Fibroblast of pulmonary artery (primary cell): ENCODE results near the gene MPND.

Source experiments
- DNase-seq: peaks from one replicate; pipeline ENCODE4 v3.0.0-alpha.2; 2010; ENCODE audit warnings: low read depth
- H3K4me3 ChIP-seq: replicated peaks from 2 replicates; pipeline ENCODE4 v1.5.1; 2011; ENCODE audit warnings: low read depth, mild to moderate bottlenecking, control low read depth, low read length, moderate library complexity
- TF ChIP-seq, protein P1 (sequence below): IDR thresholded peaks from 2 replicates; pipeline ENCODE4 v1.5.1; 2011; ENCODE audit warnings: mild to moderate bottlenecking, control low read depth, low read length, inconsistent platforms; ENCODE audit errors: missing control alignments

MPND gene

DNA sequence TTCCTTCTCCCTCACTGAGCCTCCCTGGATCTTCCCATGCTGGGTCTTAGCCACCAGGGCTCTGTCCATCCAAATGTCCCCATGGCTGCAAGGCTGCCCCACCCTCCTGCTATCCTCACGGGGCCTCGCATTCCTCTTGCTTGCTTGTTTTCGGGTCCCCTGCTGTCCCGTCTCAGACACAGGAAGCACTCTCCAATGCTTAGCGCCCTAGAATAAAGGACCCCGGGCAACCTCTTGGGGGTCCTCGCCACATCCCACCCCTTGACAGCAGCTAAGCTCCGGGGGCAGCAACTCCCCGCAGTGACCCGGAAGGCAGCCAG, 33.3 kb downstream of the MPND start:
- no peak for DNase-seq
- no peak overlapping the region for H3K4me3 ChIP-seq
- TF ChIP-seq, protein P1, sequence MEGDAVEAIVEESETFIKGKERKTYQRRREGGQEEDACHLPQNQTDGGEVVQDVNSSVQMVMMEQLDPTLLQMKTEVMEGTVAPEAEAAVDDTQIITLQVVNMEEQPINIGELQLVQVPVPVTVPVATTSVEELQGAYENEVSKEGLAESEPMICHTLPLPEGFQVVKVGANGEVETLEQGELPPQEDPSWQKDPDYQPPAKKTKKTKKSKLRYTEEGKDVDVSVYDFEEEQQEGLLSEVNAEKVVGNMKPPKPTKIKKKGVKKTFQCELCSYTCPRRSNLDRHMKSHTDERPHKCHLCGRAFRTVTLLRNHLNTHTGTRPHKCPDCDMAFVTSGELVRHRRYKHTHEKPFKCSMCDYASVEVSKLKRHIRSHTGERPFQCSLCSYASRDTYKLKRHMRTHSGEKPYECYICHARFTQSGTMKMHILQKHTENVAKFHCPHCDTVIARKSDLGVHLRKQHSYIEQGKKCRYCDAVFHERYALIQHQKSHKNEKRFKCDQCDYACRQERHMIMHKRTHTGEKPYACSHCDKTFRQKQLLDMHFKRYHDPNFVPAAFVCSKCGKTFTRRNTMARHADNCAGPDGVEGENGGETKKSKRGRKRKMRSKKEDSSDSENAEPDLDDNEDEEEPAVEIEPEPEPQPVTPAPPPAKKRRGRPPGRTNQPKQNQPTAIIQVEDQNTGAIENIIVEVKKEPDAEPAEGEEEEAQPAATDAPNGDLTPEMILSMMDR: no peak

DNA sequence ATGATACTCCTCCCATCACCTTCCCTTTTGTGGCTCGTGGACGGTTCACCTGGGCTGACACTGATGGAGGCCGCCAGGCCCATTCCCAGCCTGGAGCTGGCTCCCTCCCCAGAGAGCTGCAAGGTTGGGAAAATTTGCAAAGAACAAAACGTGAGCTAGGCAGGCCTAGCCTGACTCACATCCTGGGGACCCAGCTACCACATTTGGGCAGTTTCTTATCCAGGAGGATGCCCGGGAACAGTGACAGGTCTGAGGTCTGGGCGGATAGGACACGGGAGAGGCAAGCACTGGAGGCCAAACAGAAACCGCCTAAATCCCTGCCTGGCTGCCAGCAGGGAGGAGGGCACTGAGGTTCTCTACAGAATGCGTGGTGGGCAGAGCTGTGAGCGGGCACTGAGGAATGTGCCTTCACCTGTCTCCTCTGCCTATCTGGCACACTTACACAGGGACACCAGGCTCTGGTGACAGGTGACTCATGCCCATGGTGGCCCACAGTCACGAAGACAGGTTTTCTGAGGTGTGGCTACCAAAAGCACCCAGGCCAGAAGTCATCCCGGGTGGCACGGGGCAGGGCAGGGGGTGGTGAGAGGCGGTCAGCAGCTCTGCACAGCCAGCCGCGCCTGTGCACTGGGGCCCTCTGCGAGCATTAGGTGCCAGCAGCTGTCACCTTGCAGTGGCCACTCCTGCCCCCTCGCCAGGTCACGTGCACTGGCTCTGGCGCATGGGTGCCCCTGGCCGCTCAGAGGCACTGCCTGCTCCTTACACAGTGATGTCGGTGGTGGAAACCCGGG, 33.8 kb downstream of the MPND start:
- TF ChIP-seq, protein P1: no peak
- no peak for DNase-seq

GRCh38 chr19:4378886-4379285, 35.5 kb downstream of the MPND start:
- no peak for DNase-seq
- TF ChIP-seq, protein P1: no peak

More for the DNA sequence above, 33.8 kb downstream of the MPND start:
- no peak overlapping the region for H3K4me3 ChIP-seq

DNA sequence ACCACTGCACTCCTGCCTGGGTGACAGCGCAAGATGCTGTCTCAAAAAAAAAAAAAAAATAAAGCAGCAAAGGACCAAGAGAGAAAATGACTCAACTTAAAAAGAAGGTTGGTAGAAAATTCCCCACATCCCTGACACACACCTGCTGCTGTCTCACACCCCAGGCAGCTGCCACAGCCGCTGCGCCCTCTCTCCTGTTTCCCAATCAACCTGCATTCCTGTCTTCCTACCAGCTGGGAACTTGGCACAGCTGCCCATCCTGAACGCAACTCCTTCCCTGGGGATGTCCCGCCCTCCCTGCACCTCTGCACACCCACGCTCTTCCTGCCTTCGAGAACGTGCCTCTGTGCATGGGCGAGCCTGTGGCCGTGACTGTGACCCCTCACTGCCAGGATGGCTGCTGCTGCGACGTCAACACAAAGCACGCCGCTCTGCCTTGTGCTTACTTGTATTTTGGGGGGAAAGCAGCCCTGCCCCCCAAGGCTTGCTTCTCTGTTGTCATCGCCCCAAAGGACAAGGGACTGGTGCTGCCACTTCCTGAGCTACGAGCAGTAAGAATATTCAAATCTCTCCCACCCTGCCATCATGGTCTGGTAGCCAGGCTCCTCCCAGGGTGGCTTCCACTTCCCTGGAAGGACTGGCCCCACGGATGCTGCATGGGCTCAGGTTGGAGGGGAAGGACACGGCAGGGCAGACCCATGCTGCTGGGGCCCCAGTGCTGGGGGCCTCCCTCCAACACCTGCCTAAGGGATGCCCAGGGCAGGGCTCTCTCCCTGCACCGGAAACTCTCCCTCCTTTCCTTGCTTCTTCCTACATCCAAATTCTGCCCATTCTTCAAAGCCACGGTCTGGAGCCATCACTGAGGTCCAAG, 36.3 kb downstream of the MPND start:
- peak; percentile 73 for DNase-seq
- H3K4me3 ChIP-seq: no peak overlapping the region
- TF ChIP-seq, protein P1: no peak

More at GRCh38 chr19:4378886-4379285, 35.5 kb downstream of the MPND start:
- no peak overlapping the region for H3K4me3 ChIP-seq

GRCh38 chr19:4380254-4380727, 36.9 kb downstream of the MPND start:
- no peak for DNase-seq
- TF ChIP-seq, protein P1: no peak
- H3K4me3 ChIP-seq: no peak overlapping the region

- TF ChIP-seq, protein P1: no peak
- DNase-seq: no peak
- H3K4me3 ChIP-seq: no peak overlapping the region
Measured at GRCh38 chr19:4385291-4386040, 42.1 kb downstream of the MPND start.
